Hepatic stellate cell (primary cell): ENCODE data around the gene ZNF615.
"Not testable (repeated sequence)": the region's sequence is repeated elsewhere in the genome, so short reads cannot be mapped to it uniquely, and the experiment has no call there.

Experiments used
- DNase-seq: peaks from one replicate; pipeline ENCODE4 v3.0.0; 2011; ENCODE audit warnings: low spot score

Gene ZNF615

GRCh38 chr19:52007806-52008557 is at the start of gene ZNF615:
TSS of gene ZNF615 (minus strand) at chr19:52008211. CDS start at chr19:52003711, 4,500 bp downstream.
- peak; percentile 71 for DNase-seq

GRCh38 chr19:52056480-52056879 is 48.5 kb upstream of the ZNF615 start:
- not testable (repeated sequence) for DNase-seq

- not testable (repeated sequence) for DNase-seq
These were observed 43.7 kb upstream of the ZNF615 start for GRCh38 chr19:52051736-52052135.

GRCh38 chr19:52048555-52049501 is 40.8 kb upstream of the ZNF615 start, which contains the start of gene ZNF432:
TSS of gene ZNF432 (minus strand) at chr19:52048838. CDS start at chr19:52046868, 1,970 bp downstream.
- peak; percentile 86 for DNase-seq

- no peak for DNase-seq
These were observed 31.2 kb upstream of the ZNF615 start for GRCh38 chr19:52039169-52039568.

GRCh38 chr19:52034051-52034728 is 26.2 kb upstream of the ZNF615 start:
- no peak for DNase-seq

GRCh38 chr19:52028780-52029123 is 20.7 kb upstream of the ZNF615 start:
- DNase-seq: no peak

GRCh38 chr19:52028027-52028779 is 20.2 kb upstream of the ZNF615 start, which contains the start of gene ZNF614:
TSS of gene ZNF614 (minus strand) at chr19:52028379. CDS start at chr19:52025745, 2,634 bp downstream.
- DNase-seq: peak; percentile 88

- not testable (repeated sequence) for DNase-seq
These were observed 18.4 kb upstream of the ZNF615 start for GRCh38 chr19:52026255-52026990.

GRCh38 chr19:52024478-52024877 is 16.5 kb upstream of the ZNF615 start:
- not testable (repeated sequence) for DNase-seq

GRCh38 chr19:52022193-52022592 is 14.2 kb upstream of the ZNF615 start:
- no peak for DNase-seq

GRCh38 chr19:52020506-52020905 is 12.5 kb upstream of the ZNF615 start:
- DNase-seq: no peak

- DNase-seq: no peak
These were observed 2.7 kb upstream of the ZNF615 start for GRCh38 chr19:52010674-52011073.

GRCh38 chr19:52007451-52007805 is 583 bp downstream of the ZNF615 start:
- peak; percentile 7 for DNase-seq

GRCh38 chr19:51994048-51994644 is 13.9 kb downstream of the ZNF615 start:
- no peak for DNase-seq

GRCh38 chr19:51993422-51993821 is 14.6 kb downstream of the ZNF615 start:
- DNase-seq: no peak

GRCh38 chr19:51986309-51987291 is 21.4 kb downstream of the ZNF615 start, which contains the start of gene ZNF350:
TSS of gene ZNF350 (minus strand) at chr19:51986840. CDS start at chr19:51974360, 12,480 bp downstream.
- peak; percentile 76 for DNase-seq

GRCh38 chr19:51983361-51983760 is 24.6 kb downstream of the ZNF615 start:
- no peak for DNase-seq

- DNase-seq: not testable (repeated sequence)
These were observed 27.1 kb downstream of the ZNF615 start for GRCh38 chr19:51980926-51981325.
